GM23248 (cell line): Measurements from ENCODE around the gene RABL2A. TPM values are rescaled to one million over a fixed set of nuclear protein-coding genes. Genes with fewer than 3 reads are reported as not detected.
"Not testable (repeated sequence)": the region's sequence is repeated elsewhere in the genome, so short reads cannot be mapped to it uniquely, and the experiment has no call there.

ENCODE experiments used
- DNase-seq: peaks from one replicate; pipeline ENCODE4 v3.0.0-alpha.2; 2015
- H2AFZ ChIP-seq: fragments of 200-600 bp; sonication (generic); 2 replicates; pipeline ENCODE4 v1.6.1; 2016; ENCODE audit warnings: antibody characterized with exemption
- H3F3A ChIP-seq: fragments of 200-600 bp; sonication (generic); 2 replicates; pipeline ENCODE4 v1.6.1; 2016; ENCODE audit warnings: mild to moderate bottlenecking, antibody characterized with exemption, mixed run types; ENCODE audit not compliant: insufficient read depth
- H3K27ac ChIP-seq: fragments of 200-600 bp; sonication (generic); 2 replicates; pipeline ENCODE4 v1.5.1; 2016; ENCODE audit warnings: mild to moderate bottlenecking
- H3K27me3 ChIP-seq: fragments of 200-600 bp; sonication (generic); replicated peaks from 2 replicates; pipeline ENCODE4 v1.6.1; 2016; ENCODE audit warnings: mild to moderate bottlenecking; ENCODE audit not compliant: insufficient read depth
- H3K36me3 ChIP-seq: fragments of 200-600 bp; sonication (generic); 2 replicates; pipeline ENCODE4 v1.6.1; 2016; ENCODE audit warnings: low read depth, mild to moderate bottlenecking
- H3K4me1 ChIP-seq: fragments of 200-600 bp; sonication (generic); 2 replicates; pipeline ENCODE4 v1.6.1; 2016; ENCODE audit warnings: mild to moderate bottlenecking; ENCODE audit not compliant: insufficient read depth
- H3K4me2 ChIP-seq: fragments of 200-600 bp; sonication (generic); one replicate; pipeline ENCODE4 v1.6.1; 2016; ENCODE audit warnings: mild to moderate bottlenecking; ENCODE audit not compliant: unreplicated experiment
- H3K4me3 ChIP-seq: fragments of 200-600 bp; sonication (generic); 2 replicates; pipeline ENCODE4 v1.5.1; 2016; ENCODE audit warnings: mild to moderate bottlenecking
- H3K79me2 ChIP-seq: fragments of 200-600 bp; sonication (generic); 2 replicates; pipeline ENCODE4 v1.6.1; 2016; ENCODE audit warnings: mild to moderate bottlenecking; ENCODE audit not compliant: insufficient read depth
- H3K9ac ChIP-seq: fragments of 200-600 bp; sonication (generic); 2 replicates; pipeline ENCODE4 v1.6.1; 2016; ENCODE audit warnings: mild to moderate bottlenecking
- H3K9me2 ChIP-seq: fragments of 200-600 bp; sonication (generic); 2 replicates; pipeline ENCODE4 v1.6.1; 2016; ENCODE audit warnings: mixed run types, mild to moderate bottlenecking, moderate library complexity; ENCODE audit not compliant: insufficient read depth
- H3K9me3 ChIP-seq: fragments of 200-600 bp; sonication (generic); one replicate; pipeline ENCODE4 v1.6.1; 2017; ENCODE audit warnings: low read depth
- H4K20me1 ChIP-seq: fragments of 200-600 bp; sonication (generic); 2 replicates; pipeline ENCODE4 v1.6.0; 2016; ENCODE audit not compliant: insufficient read depth
- WGBS, 2 experiments: methylation state at CpG; one replicate each; pipeline ENCODE4 v1.1.6; 2015 to 2017; ENCODE audit warnings: low lambda C conversion rate in 2 of 2, low coverage in 1 of 2; ENCODE audit errors: missing lambda C conversion rate in 2 of 2; 5-methylcytosine and 5-hydroxymethylcytosine counted together
- in situ Hi-C: fragments of 300-500 bp; cut with MboI; formaldehyde crosslinking; loops from 2 replicates; pipeline ENCODE4 v1.15.0; 2020
- polyA plus RNA-seq: library from polyadenylated mRNA; unstranded; fragments of >200 nt; fragmentation: Nextera tagmentation; extraction: Ambion mirVana; gene quantifications from 2 replicates; pipeline ENCODE4 v1.2.1, GENCODE V29; 2016
- total RNA-seq: library from RNA; depleted of rRNA; stranded (reverse); fragments of >200 nt; shearing (Covaris generic); gene quantifications from 2 replicates; pipeline ENCODE4 v1.2.3, GENCODE V29; 2014; rRNA removed

Gene RABL2A
- total RNA-seq (4.3 and 5.4 TPM in 2 replicates), polyA plus RNA-seq (6.5 and 9.7 TPM in 2 replicates)

- H3K79me2 ChIP-seq, H3K27me3 ChIP-seq, H3K9me3 ChIP-seq, H3F3A ChIP-seq, H3K9me2 ChIP-seq, H4K20me1 ChIP-seq, H3K4me1 ChIP-seq, in situ Hi-C loops, H3K36me3 ChIP-seq: not testable (repeated sequence)
- peak within 1 kb of the TSS; percentile 81 for H2AFZ ChIP-seq
- H3K4me2 ChIP-seq: peak within 1 kb of the TSS; percentile 81
- peak; percentile 89 for DNase-seq
- H3K27ac ChIP-seq: peak within 1 kb of the TSS; percentile 24; the same call in 1 of the 2 replicates
- peak within 1 kb of the TSS; percentile 79 for H3K4me3 ChIP-seq
- 1 to 2% methylated on average over 9 to 14 of the region's 51 CpGs for WGBS, 2 experiments
- H3K9ac ChIP-seq: peak within 1 kb of the TSS; percentile 86
Measured at GRCh38 chr2:113626616-113627330, at the start of gene RABL2A. Gene RABL2A (plus strand): TSS chr2:113627266. CDS start chr2:113628607, 1,341 bp downstream.

GRCh38 chr2:113578508-113578907, 48.6 kb upstream of the RABL2A start:
- H3K36me3 ChIP-seq, H3K4me3 ChIP-seq, H3K27me3 ChIP-seq, DNase-seq, H3K9me3 ChIP-seq, H3K4me1 ChIP-seq, H3K4me2 ChIP-seq, H3K79me2 ChIP-seq, H4K20me1 ChIP-seq, H3K9ac ChIP-seq, H3F3A ChIP-seq, in situ Hi-C loops, H3K9me2 ChIP-seq: not testable (repeated sequence)
- peak overlapping the region; percentile 76 for H3K27ac ChIP-seq
- WGBS, 2 experiments: 3 to 4% methylated on average over 5 of the region's 5 CpGs
- 0 out of 2 replicates have a peak overlapping the region, but pooled peaks have one; percentile 56 for H2AFZ ChIP-seq

GRCh38 chr2:113582473-113582872, 44.6 kb upstream of the RABL2A start:
- H3F3A ChIP-seq, H3K27me3 ChIP-seq, H3K9me3 ChIP-seq, H4K20me1 ChIP-seq, H3K9me2 ChIP-seq, H3K36me3 ChIP-seq, H3K9ac ChIP-seq, H3K4me3 ChIP-seq, H3K4me2 ChIP-seq, H3K27ac ChIP-seq, in situ Hi-C loops, DNase-seq: not testable (repeated sequence)
- peak overlapping the region; percentile 99; the same call in 1 of the 2 replicates for H2AFZ ChIP-seq
- peaks cover 15% of the 10 kb centered on the region for H3K79me2 ChIP-seq
- WGBS, 2 experiments: 77 to 83% methylated on average over 3 of the region's 3 CpGs
- H3K4me1 ChIP-seq: peaks cover 16% of the 10 kb centered on the region

- peak overlapping the region; percentile 99 for H2AFZ ChIP-seq
Measured at GRCh38 chr2:113583521-113584225, 43.4 kb upstream of the RABL2A start.

DNA sequence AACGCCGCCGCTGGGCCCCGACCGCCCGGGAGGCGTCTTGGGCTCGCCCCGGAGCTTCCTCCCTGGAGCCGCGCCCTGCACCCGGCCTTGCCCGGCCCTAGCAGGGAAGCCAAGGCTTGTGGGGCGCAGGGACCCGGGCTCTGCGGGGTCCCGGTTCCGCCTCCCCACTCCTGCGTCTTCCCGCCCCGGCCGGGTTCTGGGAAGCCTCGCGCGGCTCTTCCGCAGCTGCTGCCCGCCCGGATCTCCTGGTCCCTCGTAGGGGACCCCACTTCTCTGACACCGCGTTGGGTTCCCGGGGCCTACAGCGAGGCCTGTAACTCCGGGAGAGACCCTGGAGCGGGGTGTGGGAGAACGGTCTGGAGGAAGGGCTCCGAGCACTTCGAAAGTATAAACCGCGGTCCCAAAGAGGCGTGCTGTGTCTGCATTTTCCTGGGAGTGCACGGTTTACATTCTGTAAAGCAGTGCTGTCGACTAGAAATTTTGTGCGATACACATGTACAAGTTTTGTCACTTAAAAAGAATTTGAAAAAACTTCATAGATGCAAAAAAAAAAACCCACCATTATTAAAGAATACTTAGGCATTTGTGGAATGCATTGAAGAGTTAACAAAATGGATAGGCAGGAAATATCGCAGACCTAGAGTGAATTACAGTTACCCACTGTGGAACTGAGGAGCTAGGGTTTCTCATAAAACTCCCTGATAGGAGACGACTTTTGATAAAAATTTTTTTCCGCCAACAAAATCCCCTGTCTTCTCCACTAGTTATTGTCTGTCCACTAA, 42.6 kb upstream of the RABL2A start:
- peak overlapping the region; percentile 50; the same call in 1 of the 2 replicates for H2AFZ ChIP-seq

More at GRCh38 chr2:113583521-113584225, 43.4 kb upstream of the RABL2A start:
- Histone ChIP-seq H3K9ac (peak overlapping the region; percentile 73), H3K79me2 (peaks cover 15% of the 10 kb centered on the region), H3K27ac (peak overlapping the region; percentile 6; the same call in 1 of the 2 replicates), H3K4me3 (peak overlapping the region; percentile 74), H3K4me1 (peaks cover 14% of the 10 kb centered on the region), H3K4me2 (peak overlapping the region; percentile 98)
- WGBS, 2 experiments: 3 to 4% methylated on average over 43 of the region's 63 CpGs
- DNase-seq: peak; percentile 86
- H3K9me2 ChIP-seq, H3K9me3 ChIP-seq, H3K27me3 ChIP-seq, H3K36me3 ChIP-seq, H4K20me1 ChIP-seq, H3F3A ChIP-seq, in situ Hi-C loops: not testable (repeated sequence)

GRCh38 chr2:113587201-113587600, 39.9 kb upstream of the RABL2A start:
- H3K4me1 ChIP-seq, H3K4me2 ChIP-seq, in situ Hi-C loops, H3K36me3 ChIP-seq, H3K27me3 ChIP-seq, H3F3A ChIP-seq, H2AFZ ChIP-seq, H4K20me1 ChIP-seq, H3K27ac ChIP-seq, H3K9me2 ChIP-seq, H3K9ac ChIP-seq, H3K4me3 ChIP-seq, H3K9me3 ChIP-seq: not testable (repeated sequence)
- peaks cover 15% of the 10 kb centered on the region for H3K79me2 ChIP-seq
- DNase-seq: peak; percentile 55
- WGBS, 2 experiments: 56 to 57% methylated on average over 3 of the region's 3 CpGs

More for the DNA sequence above, 42.6 kb upstream of the RABL2A start:
- Histone ChIP-seq H3K27ac (peak overlapping the region; percentile 32), H3K9ac (peak overlapping the region; percentile 78), H3K4me3 (peak overlapping the region; percentile 69), H3K4me2 (peak overlapping the region; percentile 61), H3K79me2 (peaks cover 15% of the 10 kb centered on the region)
- H3K36me3 ChIP-seq, H3K9me2 ChIP-seq, in situ Hi-C loops, H3K9me3 ChIP-seq, H3K4me1 ChIP-seq, H4K20me1 ChIP-seq, H3F3A ChIP-seq, H3K27me3 ChIP-seq: not testable (repeated sequence)
- DNase-seq: peak; percentile 40
- WGBS, 2 experiments: 3% methylated on average over 23 to 25 of the region's 47 CpGs

DNA sequence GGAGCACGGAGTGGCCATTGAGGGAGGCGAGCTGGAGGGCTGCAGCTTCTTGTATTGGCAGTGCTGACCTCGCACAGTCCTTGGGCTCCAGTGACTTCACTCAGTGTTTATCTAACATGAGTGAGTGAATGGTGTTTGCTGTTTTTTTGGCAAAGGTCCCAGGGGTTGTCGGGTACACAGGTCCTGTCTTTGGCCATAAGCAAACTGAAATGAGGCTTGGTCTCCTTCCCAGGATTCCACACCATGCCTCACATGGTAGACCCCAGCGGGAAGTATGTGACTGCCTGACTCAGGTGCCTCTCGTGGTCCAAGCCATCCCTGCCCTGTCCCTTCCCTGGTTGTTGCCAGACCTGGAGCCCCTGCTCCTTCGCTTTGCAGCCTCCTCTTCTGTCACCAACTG, 37.5 kb upstream of the RABL2A start:
- H3K27ac ChIP-seq, H3K9me3 ChIP-seq, H3K36me3 ChIP-seq, H3F3A ChIP-seq, H3K4me1 ChIP-seq, DNase-seq, H3K9ac ChIP-seq, H2AFZ ChIP-seq, H3K4me2 ChIP-seq, H3K4me3 ChIP-seq, H3K9me2 ChIP-seq, H3K27me3 ChIP-seq, H4K20me1 ChIP-seq, in situ Hi-C loops: not testable (repeated sequence)
- H3K79me2 ChIP-seq: peaks cover 12% of the 10 kb centered on the region
- WGBS, 2 experiments: 86 to 92% methylated on average over 4 to 5 of the region's 7 CpGs
